Gastroesophageal sphincter (tissue), 3 donors: ENCODE measurements around the gene FLRT2.

ENCODE experiments used
- CTCF ChIP-seq, 4 experiments: fragments of 200-600 bp in 2 of 4; fragments of 450-650 bp in 2 of 4; sonication (generic) in 1 of 4; IDR thresholded peaks; one replicate each; pipeline ENCODE4 v1.5.1; 2017 to 2019; ENCODE audit warnings: antibody characterized with exemption in 4 of 4, mild to moderate bottlenecking in 2 of 4, moderate library complexity in 2 of 4
- EP300 ChIP-seq: sonication (generic); formaldehyde crosslinking; IDR thresholded peaks from one replicate; pipeline ENCODE4 v1.6.1; 2017; ENCODE audit warnings: antibody characterized with exemption, mild to moderate bottlenecking
- POLR2A ChIP-seq, 2 donors: fragments of 450-650 bp; IDR thresholded peaks; one replicate each; pipeline ENCODE4 v1.6.1; 2017; ENCODE audit warnings: antibody characterized with exemption in 2 of 2, mild to moderate bottlenecking in 2 of 2, moderate library complexity in 1 of 2
- POLR2AphosphoS5 ChIP-seq: sonication (generic); formaldehyde crosslinking; IDR thresholded peaks from one replicate; pipeline ENCODE4 v1.6.1; 2017; ENCODE audit warnings: antibody characterized with exemption

GRCh38 chr14:85527445-85528035 lies 2.4 kb upstream of the FLRT2 start:
- TF ChIP-seq CTCF (IDR thresholded peaks at IDR 0.05) (no peak), POLR2A (IDR thresholded peaks at IDR 0.05) (no peak), POLR2AphosphoS5 (no peak), EP300 (no peak)
